Nephron progenitor cell (in vitro differentiated cells): Measurements from ENCODE around the gene RNF166.

ENCODE experiments used
- DNase-seq: peaks from one replicate; pipeline ENCODE4 v3.0.0; 2021
- H3K27ac Mint-ChIP-seq: 2 replicates; pipeline ENCODE4 v1.8.0; 2021; ENCODE audit warnings: mild to moderate bottlenecking, moderate library complexity, mixed read lengths
- H3K27me3 Mint-ChIP-seq: 2 replicates; pipeline ENCODE4 v1.8.0; 2021; ENCODE audit warnings: mild to moderate bottlenecking, low read depth, mixed read lengths; ENCODE audit not compliant: poor library complexity
- H3K36me3 Mint-ChIP-seq: 2 replicates; pipeline ENCODE4 v1.8.0; 2021; ENCODE audit warnings: low read depth, mixed read lengths
- H3K4me1 Mint-ChIP-seq: 2 replicates; pipeline ENCODE4 v1.8.0; 2021; ENCODE audit warnings: mixed read lengths
- H3K4me3 Mint-ChIP-seq: 2 replicates; pipeline ENCODE4 v1.8.0; 2021; ENCODE audit warnings: mild to moderate bottlenecking, moderate library complexity, mixed read lengths
- H3K9me3 Mint-ChIP-seq: 2 replicates; pipeline ENCODE4 v1.8.0; 2021; ENCODE audit warnings: mild to moderate bottlenecking, moderate library complexity, mixed read lengths
- TF ChIP-seq, protein P1 (sequence below): fragments of 200-600 bp; sonication (generic); IDR thresholded peaks from 2 replicates; pipeline ENCODE4 v1.5.0; 2021; ENCODE audit warnings: antibody characterized with exemption

The RNF166 gene

DNA sequence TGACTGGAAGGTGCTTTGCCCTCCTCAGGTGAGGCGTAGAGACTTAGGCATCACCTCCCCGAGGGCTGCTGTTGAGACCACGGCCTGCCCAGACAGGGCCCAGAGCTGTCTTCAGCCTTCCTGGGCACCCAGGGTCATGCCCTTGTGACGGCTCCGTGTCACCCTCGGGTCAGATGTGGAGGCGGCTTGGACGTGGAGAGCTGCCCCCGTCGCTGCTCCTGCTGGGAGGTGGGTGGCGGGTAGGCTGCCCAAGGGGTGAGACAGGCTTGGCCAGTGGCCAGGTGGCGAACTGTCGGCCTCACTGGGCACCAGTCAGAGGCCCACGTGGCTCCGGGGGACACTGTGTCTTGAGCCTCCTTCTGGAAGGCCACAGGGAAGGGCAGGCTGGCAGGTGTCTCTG is 11.0 kb downstream of the RNF166 start:
- Mint-ChIP-seq H3K9me3 (no peaks in the 10 kb centered on the region), H3K36me3 (no peaks in the 10 kb centered on the region), H3K27ac (no peak overlapping the region), H3K4me3 (no peak overlapping the region), H3K27me3 (peaks cover 17% of the 10 kb centered on the region), H3K4me1 (no peaks in the 10 kb centered on the region)
- TF ChIP-seq, protein P1, sequence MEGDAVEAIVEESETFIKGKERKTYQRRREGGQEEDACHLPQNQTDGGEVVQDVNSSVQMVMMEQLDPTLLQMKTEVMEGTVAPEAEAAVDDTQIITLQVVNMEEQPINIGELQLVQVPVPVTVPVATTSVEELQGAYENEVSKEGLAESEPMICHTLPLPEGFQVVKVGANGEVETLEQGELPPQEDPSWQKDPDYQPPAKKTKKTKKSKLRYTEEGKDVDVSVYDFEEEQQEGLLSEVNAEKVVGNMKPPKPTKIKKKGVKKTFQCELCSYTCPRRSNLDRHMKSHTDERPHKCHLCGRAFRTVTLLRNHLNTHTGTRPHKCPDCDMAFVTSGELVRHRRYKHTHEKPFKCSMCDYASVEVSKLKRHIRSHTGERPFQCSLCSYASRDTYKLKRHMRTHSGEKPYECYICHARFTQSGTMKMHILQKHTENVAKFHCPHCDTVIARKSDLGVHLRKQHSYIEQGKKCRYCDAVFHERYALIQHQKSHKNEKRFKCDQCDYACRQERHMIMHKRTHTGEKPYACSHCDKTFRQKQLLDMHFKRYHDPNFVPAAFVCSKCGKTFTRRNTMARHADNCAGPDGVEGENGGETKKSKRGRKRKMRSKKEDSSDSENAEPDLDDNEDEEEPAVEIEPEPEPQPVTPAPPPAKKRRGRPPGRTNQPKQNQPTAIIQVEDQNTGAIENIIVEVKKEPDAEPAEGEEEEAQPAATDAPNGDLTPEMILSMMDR, result no peak
- DNase-seq, result no peak

DNA sequence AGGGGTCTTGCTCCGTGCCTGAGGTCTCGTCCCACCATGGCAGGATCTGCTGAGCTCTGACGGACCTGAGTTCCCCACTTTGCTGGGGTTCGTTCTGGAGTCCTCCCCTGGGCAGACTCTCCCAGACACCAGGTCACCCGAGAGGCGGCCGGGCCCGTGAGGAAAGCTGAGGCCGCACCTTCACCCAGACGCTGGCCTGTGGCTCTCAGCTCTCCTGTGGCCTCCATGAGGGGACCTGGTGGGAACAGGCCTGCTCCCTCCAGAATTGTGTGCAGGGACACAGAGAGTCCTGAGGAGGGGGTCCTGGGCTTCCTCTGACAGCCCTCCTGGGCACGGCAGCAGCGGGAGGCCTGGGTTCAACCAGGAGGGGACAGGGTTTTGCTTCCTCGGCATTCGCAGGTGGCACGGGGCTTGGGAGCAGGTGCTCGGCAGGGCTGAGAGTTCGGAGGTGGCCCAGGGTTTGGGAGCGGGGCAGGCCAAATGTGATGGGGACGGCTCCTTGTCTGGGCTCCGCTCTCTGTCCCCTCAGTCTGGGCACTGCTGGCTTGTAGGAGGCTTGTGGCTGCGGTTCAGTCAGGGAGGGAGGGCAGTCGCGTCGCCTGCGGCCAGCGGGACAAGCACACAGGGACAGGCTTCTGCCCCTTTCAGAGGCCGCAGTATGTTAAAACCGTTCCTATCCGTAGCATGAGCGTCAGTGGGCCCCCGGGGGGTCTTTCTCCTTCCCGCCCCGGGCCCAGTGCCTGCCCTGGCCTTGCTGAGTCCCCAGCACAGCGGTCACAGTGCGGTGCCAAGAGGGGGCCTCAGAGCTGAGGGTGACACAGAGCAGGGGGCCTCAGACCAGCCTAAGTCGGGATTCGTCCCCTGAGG is 11.8 kb downstream of the RNF166 start:
- TF ChIP-seq, protein P1, result no peak
- DNase-seq, result no peak
- no peaks in the 10 kb centered on the region for H3K4me1 Mint-ChIP-seq
- H3K36me3 Mint-ChIP-seq, result no peaks in the 10 kb centered on the region
- no peaks in the 10 kb centered on the region for H3K9me3 Mint-ChIP-seq
- H3K27ac Mint-ChIP-seq, result peak overlapping the region; percentile 64
- no peak overlapping the region for H3K4me3 Mint-ChIP-seq
- peaks cover 24% of the 10 kb centered on the region for H3K27me3 Mint-ChIP-seq

DNA sequence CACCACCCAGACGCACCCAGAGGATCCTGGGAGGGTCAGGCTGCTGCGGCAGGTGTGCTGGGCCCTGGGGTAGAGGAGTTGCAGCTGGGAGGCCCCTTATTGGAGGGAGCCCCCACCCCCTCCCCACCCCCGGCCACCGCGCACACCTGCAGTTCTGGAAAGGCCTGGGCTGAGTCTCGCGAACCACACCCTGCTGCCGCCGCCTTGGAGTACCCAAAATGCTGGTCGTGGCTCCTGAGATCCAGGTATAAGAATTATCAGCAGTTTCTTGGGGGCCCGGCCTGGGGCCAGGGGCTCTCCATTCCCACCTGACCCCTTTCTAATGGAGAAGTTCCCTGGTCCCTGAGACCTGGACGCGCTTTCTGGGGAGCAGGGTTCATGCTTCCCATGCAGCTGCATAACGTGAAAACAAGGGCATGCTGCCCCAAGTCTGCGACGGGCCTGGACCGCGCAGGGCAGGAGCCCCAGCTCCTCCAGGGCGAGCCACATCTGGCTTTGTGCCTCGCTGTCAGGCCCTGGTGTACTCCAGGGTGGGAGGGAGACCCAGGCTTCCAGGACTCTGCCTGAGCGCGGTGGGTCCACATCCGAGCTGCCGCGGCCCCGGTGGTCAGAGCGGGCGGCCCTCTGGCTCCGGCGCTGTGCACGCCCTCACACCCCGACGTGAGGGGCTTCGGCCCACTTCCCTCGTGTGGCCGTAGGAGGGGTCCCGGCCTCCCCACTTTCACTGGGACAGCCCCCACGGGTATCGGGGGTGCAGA is 12.6 kb downstream of the RNF166 start:
- peaks cover 4% of the 10 kb centered on the region for H3K4me1 Mint-ChIP-seq
- no peak for DNase-seq
- H3K36me3 Mint-ChIP-seq, result no peaks in the 10 kb centered on the region
- H3K4me3 Mint-ChIP-seq, result no peak overlapping the region
- H3K27me3 Mint-ChIP-seq, result peaks cover 33% of the 10 kb centered on the region
- H3K27ac Mint-ChIP-seq, result no peak overlapping the region
- TF ChIP-seq, protein P1, result no peak
- no peaks in the 10 kb centered on the region for H3K9me3 Mint-ChIP-seq

DNA sequence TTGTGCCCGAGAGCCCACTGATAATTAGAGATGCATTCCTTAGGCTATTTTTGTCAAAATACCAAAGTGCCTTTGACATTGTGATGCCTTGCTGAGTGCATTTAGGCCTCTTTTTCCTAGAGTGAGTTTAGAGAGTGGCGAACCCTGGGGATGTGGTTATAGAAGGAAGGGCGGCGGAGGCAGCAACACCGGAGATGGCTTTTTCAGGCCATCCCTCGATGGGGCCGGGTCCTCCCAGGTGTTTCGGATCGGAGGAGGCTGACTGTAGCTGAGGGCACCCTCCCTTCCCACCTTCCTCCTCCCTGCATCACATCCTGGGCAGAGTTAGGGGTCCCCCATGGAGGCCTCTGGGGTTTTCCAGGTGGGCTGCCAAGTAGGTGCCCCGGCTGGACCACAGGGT is 13.3 kb downstream of the RNF166 start:
- H3K4me3 Mint-ChIP-seq, result no peak overlapping the region
- H3K27me3 Mint-ChIP-seq, result peaks cover 40% of the 10 kb centered on the region
- no peak overlapping the region for H3K27ac Mint-ChIP-seq
- H3K36me3 Mint-ChIP-seq, result no peaks in the 10 kb centered on the region
- TF ChIP-seq, protein P1, result no peak
- H3K4me1 Mint-ChIP-seq, result peaks cover 5% of the 10 kb centered on the region
- no peak for DNase-seq
- no peaks in the 10 kb centered on the region for H3K9me3 Mint-ChIP-seq

DNA sequence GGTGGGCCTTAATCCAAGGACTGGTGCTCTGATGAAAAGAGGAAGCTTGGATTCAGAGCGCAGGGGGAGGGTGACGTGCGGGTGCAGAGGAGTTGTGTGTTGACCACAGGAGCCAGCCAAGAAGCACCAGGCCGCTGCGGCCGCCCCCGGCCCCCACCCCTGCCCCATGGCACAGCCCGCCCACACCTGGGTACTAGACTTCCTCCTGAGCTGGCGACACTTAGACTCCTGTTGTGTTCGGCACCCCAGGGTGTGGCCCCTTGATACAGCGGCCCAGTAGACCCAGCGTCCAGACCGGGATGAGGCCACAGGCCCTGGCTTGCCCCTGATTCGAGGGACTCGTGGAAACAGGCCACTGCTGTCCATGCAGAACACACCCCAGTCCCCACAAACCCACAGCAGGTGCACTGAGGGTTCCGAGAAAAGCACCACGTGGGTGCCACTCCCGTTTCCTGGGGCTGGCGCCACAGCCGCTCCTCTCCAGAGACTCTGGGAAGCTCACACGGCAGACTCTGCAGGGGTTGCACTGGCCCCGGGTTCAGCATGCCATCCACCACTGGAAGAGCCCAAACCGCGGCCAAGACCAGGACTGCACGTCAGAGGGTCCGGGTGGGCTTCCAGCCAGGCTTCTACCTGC is 14.2 kb downstream of the RNF166 start:
- no peak overlapping the region for H3K27ac Mint-ChIP-seq
- H3K4me3 Mint-ChIP-seq, result no peak overlapping the region
- no peaks in the 10 kb centered on the region for H3K36me3 Mint-ChIP-seq
- H3K9me3 Mint-ChIP-seq, result no peaks in the 10 kb centered on the region
- H3K4me1 Mint-ChIP-seq, result peaks cover 5% of the 10 kb centered on the region
- TF ChIP-seq, protein P1, result no peak
- peaks cover 48% of the 10 kb centered on the region for H3K27me3 Mint-ChIP-seq
- no peak for DNase-seq
